ENCODE data around the gene NPB. TPM values are rescaled to one million over a fixed set of nuclear protein-coding genes. Genes with fewer than 3 reads are reported as not detected.

Gene NPB
- polyA plus RNA-seq, 3 donors: 0.08 to 0.16 TPM; not detected in 1

DNA sequence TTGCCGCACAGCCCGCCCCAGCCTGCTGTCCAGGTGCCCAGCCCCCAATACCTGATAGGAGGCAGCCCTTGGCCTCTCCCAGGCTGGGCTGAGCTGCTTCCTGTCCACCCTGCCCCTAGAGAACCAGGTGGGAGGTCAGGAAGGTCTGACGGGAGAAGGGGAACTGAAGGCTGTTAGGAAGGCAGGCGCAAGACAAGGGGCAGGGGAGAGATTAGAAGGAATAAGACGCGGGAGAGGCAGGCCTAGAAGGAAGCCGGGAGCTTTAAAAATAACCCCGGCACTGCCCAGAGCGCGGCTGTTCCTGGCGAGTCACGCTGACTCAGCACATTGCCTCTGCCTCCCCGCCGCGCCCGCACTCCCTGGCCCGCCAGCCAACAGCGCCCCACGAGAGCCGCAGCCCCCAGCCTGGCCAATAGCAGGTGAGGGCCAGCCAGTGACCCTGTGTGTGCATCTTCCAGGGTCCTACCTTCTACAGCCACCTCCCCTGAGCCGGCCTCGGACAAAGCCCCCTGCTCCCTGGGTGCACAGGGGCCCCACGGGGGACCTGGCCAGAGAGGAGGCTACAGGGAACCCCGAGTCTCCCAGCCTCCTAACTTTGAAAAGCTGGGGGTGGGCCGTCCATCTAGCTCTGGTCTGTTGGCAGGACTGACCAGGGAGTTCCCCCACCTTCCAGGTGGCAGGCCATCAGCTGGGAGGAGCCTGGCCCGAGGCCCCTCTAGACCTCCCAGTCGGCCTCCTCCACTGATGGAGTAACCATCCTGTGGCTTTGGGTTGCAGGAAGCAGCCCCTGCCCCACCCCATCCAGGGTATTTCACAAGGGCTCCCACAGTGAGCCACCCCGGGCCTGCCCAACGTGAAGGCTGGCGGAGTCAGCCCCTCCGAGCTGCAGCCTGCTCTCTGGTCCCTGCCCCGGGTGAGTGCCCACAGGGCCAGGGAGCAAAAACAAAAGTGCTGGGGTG lies 21.5 kb downstream of the NPB start:
- Histone ChIP-seq H3K4me3 (replicated peaks in 1 of 3; ENCODE audit: low read depth in 2 of 3, low read length in 3 of 3) (peak overlapping the region; percentile 30 to 81 (median 36)), H3K9me3 (replicated peaks in 1 of 2; ENCODE audit: control insufficient read depth in 1 of 2, insufficient read depth in 1 of 2, low read length in 2 of 2) (no peaks in the 10 kb centered on the region), H3K27ac (ENCODE audit: low read depth in 1 of 2, low read length in 2 of 2) (peak overlapping the region; percentile 76 to 95), H3K4me1 (ENCODE audit: control insufficient read depth in 1 of 2, insufficient read depth in 2 of 2, low read length in 2 of 2) (peaks cover 85 to 91% of the 10 kb centered on the region in 2 donors), H3K9ac (ENCODE audit: insufficient read depth, low read length, poor library complexity, severe bottlenecking) (peak overlapping the region; percentile 73), H4K20me1 (ENCODE audit: insufficient read depth, low read length) (peaks cover 76% of the 10 kb centered on the region), H3K79me2 (ENCODE audit: insufficient read depth, low read length) (peaks cover 86% of the 10 kb centered on the region), H2AFZ (ENCODE audit: insufficient read depth, low read depth, low read length, poor library complexity, severe bottlenecking) (no peak overlapping the region), H3K36me3 (replicated peaks in 1 of 2; ENCODE audit: control insufficient read depth in 1 of 2, insufficient read depth in 2 of 2, low read length in 2 of 2) (peaks cover 17 to 22% of the 10 kb centered on the region in 2 donors), H3K27me3 (ENCODE audit: control insufficient read depth in 2 of 2, insufficient read depth in 2 of 2, low read length in 2 of 2) (peaks cover 3 to 6% of the 10 kb centered on the region in 2 donors), H3K4me2 (replicated peaks; ENCODE audit: extremely low read depth, low read length, poor library complexity, severe bottlenecking) (peak overlapping the region; percentile 90)
- peak overlapping the region; percentile 90 to 97 (median 93) for H3K27ac Mint-ChIP-seq
- DNase-seq: peak; percentile 78 to 88 (median 88)
- peaks cover 2 to 7% (median 5%) of the 10 kb centered on the region in 3 donors for H3K27me3 Mint-ChIP-seq (ENCODE audit: low read depth in 3 of 3)
- H3K36me3 Mint-ChIP-seq: peaks cover 20 to 35% of the 10 kb centered on the region in 2 donors
- peak overlapping the region; percentile 75 to 92 for H3K4me3 Mint-ChIP-seq
- 0% methylated on average over 27 of the region's 32 CpGs for WGBS (ENCODE audit: insufficient coverage)
- intact Hi-C loops (cut with micrococcal nuclease): no loop called here
- H3K9me3 Mint-ChIP-seq: peaks cover 0 to 1% (median 0%) of the 10 kb centered on the region in 7 donors
- TF ChIP-seq CTCF (IDR thresholded peaks at IDR 0.05): no peak
- peaks cover 77% of the 10 kb centered on the region for H3K4me1 Mint-ChIP-seq

Data from CD14-positive monocyte (primary cell).